Measurements from ENCODE around the gene BCR. TPM values are rescaled to one million over a fixed set of nuclear protein-coding genes. Genes with fewer than 3 reads are reported as not detected.

BCR gene
- total RNA-seq, 4 donors from 2014 or later, result 38.7 to 50.0 (median 47.5) TPM

DNA sequence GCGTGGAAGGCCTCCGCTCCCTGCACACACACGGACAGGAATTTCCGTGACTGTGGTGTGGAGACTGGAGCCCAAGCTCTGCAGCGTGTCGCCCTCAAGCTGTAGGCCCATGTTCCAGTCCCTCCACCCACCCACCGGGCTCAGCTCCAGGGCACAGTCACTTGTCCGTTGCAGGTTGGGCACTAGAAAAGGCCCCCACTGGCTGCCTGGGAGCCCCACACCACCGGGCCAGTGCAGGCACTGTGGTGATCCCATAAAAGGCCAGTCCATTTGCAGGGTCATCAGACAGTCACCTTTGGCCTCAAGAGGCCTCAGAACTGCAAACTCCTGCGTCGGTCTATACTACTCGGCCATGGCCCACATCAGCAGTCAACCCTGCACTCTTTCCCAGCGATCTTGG, 18.7 kb upstream of the BCR start:
- DNase-seq, result no peak
- WGBS, 2 donors, result 88 to 92% methylated on average over 4 to 10 of the region's 13 CpGs
- Histone ChIP-seq H3K27ac (no peak overlapping the region), H3K27me3 (no peaks in the 10 kb centered on the region), H3K4me3 (no peak overlapping the region), H3K36me3 (no peaks in the 10 kb centered on the region), H3K4me1 (peaks cover 0 to 22% (median 8%) of the 10 kb centered on the region in 3 donors), H3K9me3 (no peaks in the 10 kb centered on the region)
- intact Hi-C loops (cut with DNase I), result no loop called here
- TF ChIP-seq POLR2A (IDR thresholded peaks at IDR 0.05), result no peak
- TF ChIP-seq, protein P1, sequence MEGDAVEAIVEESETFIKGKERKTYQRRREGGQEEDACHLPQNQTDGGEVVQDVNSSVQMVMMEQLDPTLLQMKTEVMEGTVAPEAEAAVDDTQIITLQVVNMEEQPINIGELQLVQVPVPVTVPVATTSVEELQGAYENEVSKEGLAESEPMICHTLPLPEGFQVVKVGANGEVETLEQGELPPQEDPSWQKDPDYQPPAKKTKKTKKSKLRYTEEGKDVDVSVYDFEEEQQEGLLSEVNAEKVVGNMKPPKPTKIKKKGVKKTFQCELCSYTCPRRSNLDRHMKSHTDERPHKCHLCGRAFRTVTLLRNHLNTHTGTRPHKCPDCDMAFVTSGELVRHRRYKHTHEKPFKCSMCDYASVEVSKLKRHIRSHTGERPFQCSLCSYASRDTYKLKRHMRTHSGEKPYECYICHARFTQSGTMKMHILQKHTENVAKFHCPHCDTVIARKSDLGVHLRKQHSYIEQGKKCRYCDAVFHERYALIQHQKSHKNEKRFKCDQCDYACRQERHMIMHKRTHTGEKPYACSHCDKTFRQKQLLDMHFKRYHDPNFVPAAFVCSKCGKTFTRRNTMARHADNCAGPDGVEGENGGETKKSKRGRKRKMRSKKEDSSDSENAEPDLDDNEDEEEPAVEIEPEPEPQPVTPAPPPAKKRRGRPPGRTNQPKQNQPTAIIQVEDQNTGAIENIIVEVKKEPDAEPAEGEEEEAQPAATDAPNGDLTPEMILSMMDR (IDR thresholded peaks at IDR 0.05), result no peak

DNA sequence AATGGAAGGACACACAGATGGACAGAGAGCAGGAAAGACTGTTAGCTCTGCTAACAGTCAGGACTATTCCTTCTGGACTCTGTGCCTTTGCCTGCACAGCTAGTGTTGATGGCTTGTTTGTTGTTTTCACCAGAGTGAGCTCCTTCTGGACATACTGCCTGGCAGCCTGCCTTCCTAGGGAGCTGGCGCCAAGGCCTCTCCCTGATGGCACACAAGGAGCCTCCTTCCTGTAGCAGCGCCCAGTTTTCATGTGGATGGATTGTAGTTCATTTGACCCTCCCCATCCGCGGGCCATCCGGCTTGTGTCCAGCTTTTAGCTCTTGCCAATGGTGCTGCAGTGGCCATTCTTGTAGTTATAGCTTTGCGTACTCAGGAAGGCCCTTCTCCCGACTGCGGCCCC, 16.6 kb upstream of the BCR start:
- Histone ChIP-seq H3K27me3 (no peaks in the 10 kb centered on the region), H3K4me3 (no peak overlapping the region), H3K4me1 (peaks cover 0 to 12% (median 8%) of the 10 kb centered on the region in 3 donors), H3K27ac (peak overlapping the region in 1 of 4 donors; percentile 27), H3K36me3 (no peaks in the 10 kb centered on the region), H3K9me3 (no peaks in the 10 kb centered on the region)
- no peak for TF ChIP-seq POLR2A (IDR thresholded peaks at IDR 0.05)
- TF ChIP-seq, protein P1 (IDR thresholded peaks at IDR 0.05), result no peak
- 100% methylated on average over 2 of the region's 8 CpGs; no CpG with 5 or more reads in 1 of the 2 donors for WGBS, 2 donors
- intact Hi-C loops (cut with DNase I), result no loop called here
- no peak for DNase-seq

DNA sequence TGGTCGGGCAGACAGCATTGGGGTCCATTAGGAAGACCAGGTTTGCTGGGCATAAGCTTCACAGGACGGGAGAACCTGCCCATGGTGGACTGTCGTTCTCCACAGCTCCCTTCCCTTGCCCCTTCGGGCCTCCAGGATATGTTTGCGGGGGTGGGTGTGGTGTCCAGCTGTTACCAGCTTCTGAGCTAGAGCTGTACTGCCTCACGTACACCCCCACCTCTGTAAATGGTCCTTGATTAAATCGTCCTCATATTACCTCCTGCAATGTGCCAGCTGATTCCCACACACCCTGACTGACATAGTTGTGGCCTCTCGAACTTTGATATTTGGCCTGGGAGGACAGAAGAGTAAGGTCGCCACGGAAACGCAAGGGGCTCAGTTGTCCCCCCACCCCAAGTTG, 16.2 kb upstream of the BCR start:
- no peaks in the 10 kb centered on the region for H3K27me3 ChIP-seq
- H3K27ac ChIP-seq, result peak overlapping the region in 1 of 4 donors; percentile 27
- H3K4me3 ChIP-seq, result no peak overlapping the region
- no peak for TF ChIP-seq POLR2A (IDR thresholded peaks at IDR 0.05)
- TF ChIP-seq, protein P1 (IDR thresholded peaks at IDR 0.05), result no peak
- H3K4me1 ChIP-seq, result peaks cover 0 to 12% (median 8%) of the 10 kb centered on the region in 3 donors
- 69 to 86% methylated on average over 8 to 11 of the region's 11 CpGs for WGBS, 2 donors
- no peaks in the 10 kb centered on the region for H3K9me3 ChIP-seq
- no peak for DNase-seq
- intact Hi-C loops (cut with DNase I), result no loop called here
- no peaks in the 10 kb centered on the region for H3K36me3 ChIP-seq

DNA sequence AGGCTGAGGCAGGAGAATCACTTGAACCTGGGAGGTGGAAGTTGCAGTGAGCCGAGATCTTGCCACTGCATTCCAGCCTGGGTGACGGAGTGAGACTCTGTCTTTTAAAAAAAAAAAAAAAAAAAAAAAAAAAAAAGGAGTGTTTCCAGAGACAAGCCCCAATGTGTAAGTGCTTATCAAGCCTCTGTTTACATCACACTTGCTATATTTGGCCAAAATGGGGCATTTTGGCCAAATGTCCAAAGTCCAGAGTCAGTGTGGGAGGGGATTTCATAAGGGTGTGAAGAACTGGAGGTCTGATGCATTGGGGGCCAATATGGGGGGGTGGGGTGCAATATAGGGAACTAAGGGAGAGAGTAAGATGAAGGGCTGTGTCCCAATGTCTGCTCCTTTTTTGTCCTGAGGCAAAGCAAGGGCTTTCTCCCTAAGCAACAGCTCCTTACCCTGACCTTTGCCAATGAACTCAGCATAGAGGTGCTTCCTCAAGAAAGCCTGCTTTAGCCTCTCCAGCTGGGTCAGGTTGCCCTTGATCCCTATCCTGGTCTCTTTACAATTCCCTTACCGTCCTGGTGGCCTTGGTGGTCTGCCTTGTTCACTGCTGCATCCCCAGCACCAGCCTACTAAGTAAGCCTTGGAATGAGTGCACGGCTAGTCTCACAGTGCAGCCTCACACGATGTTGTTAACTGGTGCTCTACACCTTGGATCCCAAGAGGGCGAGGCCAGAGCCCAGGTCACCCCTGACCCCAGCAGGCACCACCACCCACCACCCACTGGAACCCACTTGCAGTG, 14.1 kb upstream of the BCR start:
- intact Hi-C loops (cut with DNase I), result no loop called here
- TF ChIP-seq POLR2A (IDR thresholded peaks at IDR 0.05), result no peak
- Histone ChIP-seq H3K4me1 (peaks cover 0 to 12% (median 8%) of the 10 kb centered on the region in 3 donors), H3K27me3 (no peaks in the 10 kb centered on the region), H3K36me3 (no peaks in the 10 kb centered on the region), H3K9me3 (no peaks in the 10 kb centered on the region), H3K27ac (no peak overlapping the region), H3K4me3 (no peak overlapping the region)
- 74 to 76% methylated on average over 3 to 4 of the region's 6 CpGs for WGBS, 2 donors
- no peak for DNase-seq

DNA sequence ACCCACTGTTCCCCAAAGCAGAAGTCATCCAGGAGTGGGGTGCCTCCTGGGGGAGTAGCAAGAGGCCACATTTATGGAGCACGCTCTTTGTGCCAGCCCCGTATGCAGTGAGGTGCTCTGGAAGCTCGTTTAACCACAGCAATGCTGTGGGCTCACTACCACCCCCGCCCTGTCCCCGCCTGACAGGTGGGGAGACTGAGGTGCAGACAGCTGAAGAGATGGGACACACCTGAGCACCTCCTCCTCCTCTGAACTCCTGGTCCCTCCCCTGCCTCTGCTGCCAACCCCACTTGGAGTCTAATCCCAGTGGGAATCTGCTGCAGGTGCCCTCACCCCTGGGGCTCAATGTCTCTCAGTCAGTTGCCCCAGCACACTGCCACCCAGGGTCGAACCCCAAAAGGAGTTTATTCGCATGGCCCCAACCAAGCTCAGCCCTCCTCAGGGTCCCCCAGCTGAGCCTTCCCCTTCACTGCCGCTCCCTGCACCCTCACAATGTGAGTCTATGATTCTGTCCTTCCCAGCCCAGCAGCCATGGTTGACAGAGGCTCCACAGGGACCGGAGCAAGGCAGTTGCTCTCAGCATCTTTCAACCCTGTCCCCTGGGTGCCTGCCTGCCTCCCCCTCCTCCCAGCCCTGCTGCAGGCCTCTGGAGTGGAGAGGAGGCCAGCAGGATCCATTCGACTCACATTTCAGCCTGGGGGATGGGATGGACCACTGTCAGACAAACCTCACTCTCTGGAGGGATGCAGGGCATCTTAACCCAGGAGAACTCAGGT, 13.3 kb upstream of the BCR start:
- Histone ChIP-seq H3K4me3 (no peak overlapping the region), H3K36me3 (no peaks in the 10 kb centered on the region), H3K4me1 (peaks cover 0 to 12% (median 8%) of the 10 kb centered on the region in 3 donors), H3K9me3 (no peaks in the 10 kb centered on the region), H3K27ac (no peak overlapping the region), H3K27me3 (no peaks in the 10 kb centered on the region)
- TF ChIP-seq, protein P1 (IDR thresholded peaks at IDR 0.05), result no peak
- no peak for TF ChIP-seq POLR2A (IDR thresholded peaks at IDR 0.05)
- WGBS, 2 donors, result 69 to 81% methylated on average over 2 to 5 of the region's 10 CpGs
- no peak for DNase-seq
- intact Hi-C loops (cut with DNase I), result no loop called here
